Upper lobe of left lung (tissue), 6 donors: ENCODE results near the gene ESPNL. TPM values are rescaled to one million over a fixed set of nuclear protein-coding genes. Genes with fewer than 3 reads are reported as not detected.

Experiments
- ATAC-seq, 2 donors: fragments of 200-7000 bp; cut with Tn5 transposase; one replicate each; pipeline ENCODE4 v1.9.1; 2022; ENCODE audit warnings: mild to moderate bottlenecking in 2 of 2, moderate library complexity in 2 of 2; ENCODE audit not compliant: low FRiP score in 2 of 2
- DNase-seq, 2 donors: peaks; one replicate each; pipeline ENCODE4 v3.0.0-alpha.2; 2019 to 2020
- H3K27ac ChIP-seq, 4 donors: fragments of 200-600 bp; sonication (generic); one replicate each; pipeline ENCODE4 v1.5.1; 2016 to 2019
- H3K27me3 ChIP-seq, 4 donors: fragments of 200-600 bp; sonication (generic); one replicate each; pipeline ENCODE4 v1.5.1; 2017 to 2019
- H3K36me3 ChIP-seq, 4 donors: fragments of 200-600 bp; sonication (generic); one replicate each; pipeline ENCODE4 v1.5.1; 2016 to 2019
- H3K4me1 ChIP-seq, 4 donors: fragments of 200-600 bp; sonication (generic); one replicate each; pipeline ENCODE4 v1.5.1; 2018 to 2019
- H3K4me3 ChIP-seq, 4 donors: fragments of 200-600 bp; sonication (generic); one replicate each; pipeline ENCODE4 v1.5.1; 2017 to 2019; ENCODE audit warnings: mild to moderate bottlenecking in 2 of 4, moderate library complexity in 1 of 4
- H3K9me3 ChIP-seq, 4 donors: fragments of 200-600 bp; sonication (generic); one replicate each; pipeline ENCODE4 v1.5.1; 2018 to 2019
- EP300 ChIP-seq, 4 donors: sonication (generic); formaldehyde crosslinking; IDR thresholded peaks; one replicate each; pipeline ENCODE4 v1.5.1; 2017; ENCODE audit warnings: antibody characterized with exemption in 4 of 4, control low read depth in 2 of 4
- POLR2A ChIP-seq, 4 donors: fragments of 450-650 bp; IDR thresholded peaks; one replicate each; pipeline ENCODE4 v1.5.1; 2016 to 2017; ENCODE audit warnings: antibody characterized with exemption in 4 of 4, mild to moderate bottlenecking in 2 of 4
- POLR2AphosphoS5 ChIP-seq, 2 donors: sonication (generic); formaldehyde crosslinking; IDR thresholded peaks; one replicate each; pipeline ENCODE4 v1.5.1; 2017; ENCODE audit warnings: antibody characterized with exemption in 2 of 2
- WGBS, 2 donors: methylation state at CpG; one replicate each; pipeline ENCODE4 v1.1.5; 2017 to 2018; 5-methylcytosine and 5-hydroxymethylcytosine counted together
- total RNA-seq, 6 donors: library from RNA; depleted of rRNA in 4 of 6; stranded (reverse); fragments of >200 nt in 4 of 6; gene quantifications; one replicate each; pipeline versions ENCODE4 v1.1.0 to v1.2.1, GENCODE V29; 2016 to 2021
- TF ChIP-seq, protein P1 (sequence below), 6 experiments: fragments of 450-650 bp in 4 of 6; fragments of 200-600 bp in 2 of 6; sonication (generic) in 2 of 6; IDR thresholded peaks; one replicate each; pipeline ENCODE4 v1.5.1; 2016 to 2019; ENCODE audit warnings: antibody characterized with exemption in 6 of 6
- donor health status: DM: no; HTN: no; CAD: no; lungs with moderate emphysema.
- donor health status: DM: no; HTN: yes; CAD: no; lungs with severe emphysema.

ESPNL gene
- total RNA-seq, 6 donors from 2014 or later = 0.10 to 3.1 (median 0.38) TPM; not detected in 2

DNA sequence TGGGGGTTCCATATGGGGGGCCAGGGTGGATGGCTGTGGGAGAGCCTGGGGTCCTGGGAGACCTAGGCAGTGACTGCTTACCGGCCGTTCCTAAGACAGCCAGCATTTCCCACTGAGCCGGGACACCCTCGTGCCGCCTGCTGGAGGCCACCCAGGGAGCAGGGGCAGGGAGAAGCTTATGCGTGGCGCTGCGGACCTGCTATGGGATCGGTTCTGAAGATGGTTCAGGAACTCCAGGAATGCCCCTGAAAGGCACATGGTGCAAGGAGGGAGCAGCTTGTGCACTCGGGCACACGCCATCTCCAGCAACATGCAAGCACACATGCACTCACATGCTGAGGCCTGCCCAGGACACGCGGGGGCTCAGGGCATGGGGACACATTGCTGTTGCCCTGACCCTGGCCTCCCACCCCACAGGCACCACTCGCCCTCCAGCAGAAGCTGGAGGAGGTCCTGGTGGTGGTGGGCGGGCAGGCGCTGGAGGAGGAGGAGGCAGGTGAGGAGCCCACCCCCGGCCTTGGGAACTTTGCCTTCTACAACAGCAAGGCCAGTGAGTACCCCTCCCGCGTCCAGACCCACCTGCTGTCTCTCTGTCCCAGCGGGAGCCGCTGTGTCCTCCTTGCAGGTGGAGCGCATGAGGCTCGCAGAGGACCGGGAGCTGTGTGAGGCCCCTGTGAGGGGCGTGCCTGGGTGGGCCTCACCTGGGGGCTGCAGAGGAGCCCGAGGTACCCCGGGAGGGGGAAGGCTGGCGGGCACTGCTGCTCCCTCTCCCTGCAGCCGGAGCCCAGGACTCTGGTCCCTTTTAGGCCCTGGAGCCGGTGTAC, 42.5 kb downstream of the ESPNL start:
- H3K27ac ChIP-seq = peak overlapping the region in 1 of 4 donors; percentile 11
- DNase-seq = peak in 1 of 2 donors; percentile 74
- no peak overlapping the region for H3K4me3 ChIP-seq
- no peak for ATAC-seq
- no peaks in the 10 kb centered on the region for H3K27me3 ChIP-seq
- no peaks in the 10 kb centered on the region for H3K9me3 ChIP-seq
- H3K4me1 ChIP-seq = peaks cover 8 to 28% (median 16%) of the 10 kb centered on the region in 4 donors
- H3K36me3 ChIP-seq = no peaks in the 10 kb centered on the region
- TF ChIP-seq POLR2AphosphoS5 (IDR thresholded peaks at IDR 0.05) (no peak), POLR2A (IDR thresholded peaks at IDR 0.05) (no peak), EP300 (IDR thresholded peaks at IDR 0.05) (no peak)
- TF ChIP-seq, protein P1, sequence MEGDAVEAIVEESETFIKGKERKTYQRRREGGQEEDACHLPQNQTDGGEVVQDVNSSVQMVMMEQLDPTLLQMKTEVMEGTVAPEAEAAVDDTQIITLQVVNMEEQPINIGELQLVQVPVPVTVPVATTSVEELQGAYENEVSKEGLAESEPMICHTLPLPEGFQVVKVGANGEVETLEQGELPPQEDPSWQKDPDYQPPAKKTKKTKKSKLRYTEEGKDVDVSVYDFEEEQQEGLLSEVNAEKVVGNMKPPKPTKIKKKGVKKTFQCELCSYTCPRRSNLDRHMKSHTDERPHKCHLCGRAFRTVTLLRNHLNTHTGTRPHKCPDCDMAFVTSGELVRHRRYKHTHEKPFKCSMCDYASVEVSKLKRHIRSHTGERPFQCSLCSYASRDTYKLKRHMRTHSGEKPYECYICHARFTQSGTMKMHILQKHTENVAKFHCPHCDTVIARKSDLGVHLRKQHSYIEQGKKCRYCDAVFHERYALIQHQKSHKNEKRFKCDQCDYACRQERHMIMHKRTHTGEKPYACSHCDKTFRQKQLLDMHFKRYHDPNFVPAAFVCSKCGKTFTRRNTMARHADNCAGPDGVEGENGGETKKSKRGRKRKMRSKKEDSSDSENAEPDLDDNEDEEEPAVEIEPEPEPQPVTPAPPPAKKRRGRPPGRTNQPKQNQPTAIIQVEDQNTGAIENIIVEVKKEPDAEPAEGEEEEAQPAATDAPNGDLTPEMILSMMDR (IDR thresholded peaks at IDR 0.05) = no peak
- 81 to 85% methylated on average over 3 to 27 of the region's 30 CpGs for WGBS, 2 donors

DNA sequence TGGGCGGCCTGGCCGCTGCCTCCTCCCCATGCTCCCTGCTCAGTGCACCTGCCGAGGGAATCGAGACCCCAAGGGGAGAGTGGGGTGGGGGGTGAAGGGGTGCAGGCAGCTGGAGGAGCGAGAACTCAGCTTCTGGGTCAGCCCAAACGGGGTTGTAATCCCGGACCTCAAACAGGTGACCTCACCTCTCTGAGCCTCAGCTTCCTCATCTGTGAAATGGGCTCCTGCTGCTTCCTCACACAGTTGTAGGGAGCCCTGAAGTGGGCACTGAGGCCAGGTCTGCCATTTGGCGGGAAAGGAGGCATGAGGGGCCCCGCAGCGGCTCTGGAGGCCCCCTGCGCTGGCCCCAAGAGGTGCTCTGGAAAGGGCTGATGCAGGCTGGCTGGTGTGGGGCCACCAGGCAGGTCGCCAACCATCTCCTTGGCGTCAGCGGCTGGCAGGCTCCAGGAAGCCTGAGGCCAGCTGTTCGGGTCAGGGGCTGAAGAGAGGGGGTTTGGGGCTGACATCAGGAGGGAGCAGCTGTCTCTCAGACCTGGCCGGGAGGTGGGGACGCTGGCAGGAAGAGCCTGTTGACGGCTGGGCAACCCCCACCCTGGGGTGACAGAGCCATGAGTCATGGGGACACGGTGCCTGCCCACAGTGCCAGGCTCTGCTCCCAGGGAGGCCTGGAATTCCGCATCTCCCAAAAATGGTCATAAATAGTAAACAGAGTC, 43.3 kb downstream of the ESPNL start:
- Histone ChIP-seq H3K27ac (peak overlapping the region in 1 of 4 donors; percentile 38), H3K4me3 (no peak overlapping the region), H3K4me1 (peaks cover 4 to 28% (median 14%) of the 10 kb centered on the region in 4 donors), H3K9me3 (no peaks in the 10 kb centered on the region), H3K27me3 (no peaks in the 10 kb centered on the region), H3K36me3 (no peaks in the 10 kb centered on the region)
- 44 to 77% methylated on average over 3 to 18 of the region's 20 CpGs for WGBS, 2 donors
- no peak for ATAC-seq
- TF ChIP-seq EP300 (IDR thresholded peaks at IDR 0.05) = no peak
- TF ChIP-seq, protein P1 (IDR thresholded peaks at IDR 0.05) = no peak
- no peak for TF ChIP-seq POLR2A (IDR thresholded peaks at IDR 0.05)
- TF ChIP-seq POLR2AphosphoS5 (IDR thresholded peaks at IDR 0.05) = no peak
- peak in 1 of 2 donors; percentile 70 for DNase-seq

DNA sequence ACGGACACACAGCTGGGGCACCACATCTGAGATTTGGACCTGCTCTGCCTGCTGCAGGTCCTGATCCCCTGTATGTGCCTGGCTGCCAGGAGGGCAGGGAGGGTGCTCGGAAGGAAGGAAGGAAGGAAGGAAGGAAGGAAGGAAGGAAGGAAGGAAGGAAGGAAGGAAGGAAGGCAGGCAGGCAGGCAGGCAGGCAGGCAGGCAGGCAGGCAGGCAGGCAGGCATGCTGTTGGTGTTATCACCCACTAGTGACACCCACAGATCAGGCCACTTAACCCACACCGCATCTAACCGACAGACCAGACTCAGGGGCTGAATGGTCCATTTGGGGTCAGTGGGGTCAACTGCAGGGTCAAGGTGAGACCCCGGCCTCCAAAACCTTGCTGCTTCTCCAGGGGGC, 44.1 kb downstream of the ESPNL start:
- DNase-seq (no peak), ATAC-seq (no peak)
- Histone ChIP-seq H3K4me3 (no peak overlapping the region), H3K9me3 (no peaks in the 10 kb centered on the region), H3K27ac (no peak overlapping the region), H3K27me3 (no peaks in the 10 kb centered on the region), H3K36me3 (no peaks in the 10 kb centered on the region), H3K4me1 (peaks cover 4 to 25% (median 14%) of the 10 kb centered on the region in 4 donors)
- WGBS, 2 donors = 74 to 88% methylated on average over 5 of the region's 5 CpGs
- TF ChIP-seq EP300 (IDR thresholded peaks at IDR 0.05) = no peak
- TF ChIP-seq POLR2A (IDR thresholded peaks at IDR 0.05) = no peak
- TF ChIP-seq, protein P1 (IDR thresholded peaks at IDR 0.05) = no peak
- no peak for TF ChIP-seq POLR2AphosphoS5 (IDR thresholded peaks at IDR 0.05)

- TF ChIP-seq EP300 (IDR thresholded peaks at IDR 0.05) (no peak), POLR2AphosphoS5 (IDR thresholded peaks at IDR 0.05) (no peak), POLR2A (IDR thresholded peaks at IDR 0.05) (no peak)
- TF ChIP-seq, protein P1 (IDR thresholded peaks at IDR 0.05) = no peak
- H3K27me3 ChIP-seq = no peaks in the 10 kb centered on the region
- no peaks in the 10 kb centered on the region for H3K9me3 ChIP-seq
- DNase-seq (peak in 1 of 2 donors; percentile 71), ATAC-seq (no peak)
- peaks cover 4 to 19% (median 14%) of the 10 kb centered on the region in 4 donors for H3K4me1 ChIP-seq
- H3K36me3 ChIP-seq = no peaks in the 10 kb centered on the region
- WGBS, 2 donors = 87 to 89% methylated on average over 6 to 11 of the region's 12 CpGs
- H3K4me3 ChIP-seq = no peak overlapping the region
- H3K27ac ChIP-seq = no peak overlapping the region
Observed at GRCh38 chr2:238145046-238145445, 44.9 kb downstream of the ESPNL start.
